Measurements from ENCODE around the gene PPME1. TPM values are rescaled to one million over a fixed set of nuclear protein-coding genes. Genes with fewer than 3 reads are reported as not detected.

PPME1 gene
- total RNA-seq, 1 experiment from 2014 or later, result 98.3 TPM

GRCh38 chr11:74142624-74143023 lies 28.5 kb upstream of the PPME1 start:
- Histone ChIP-seq H3K27ac (ENCODE audit: low read depth, low read length, poor library complexity, severe bottlenecking) (no peak overlapping the region), H3K27me3 (replicated peaks; ENCODE audit: insufficient read depth, low read depth, low read length, poor library complexity) (no peaks in the 10 kb centered on the region), H3K36me3 (ENCODE audit: insufficient read depth, low read length, poor library complexity, severe bottlenecking) (peaks cover 3% of the 10 kb centered on the region), H3K4me3 (ENCODE audit: low read depth, low read length, poor library complexity, severe bottlenecking) (no peak overlapping the region), H3K4me1 (ENCODE audit: insufficient read depth, low read length, poor library complexity, severe bottlenecking) (peaks cover 20% of the 10 kb centered on the region), H3K9me3 (ENCODE audit: low read depth, low read length, poor library complexity, severe bottlenecking) (no peaks in the 10 kb centered on the region)
- ChIA-PET CTCF (no interaction called here), POLR2A (ENCODE audit: low non-redundant PET) (no interaction called here)
- TF ChIP-seq EZH2 (IDR thresholded peaks at IDR 0.05; ENCODE audit: borderline replicate concordance, low read depth, low read length, poor library complexity, severe bottlenecking) (no peak), CTCF (conservative IDR thresholded peaks at IDR 0.05; ENCODE audit: low read depth, low read length) (no peak)
- intact Hi-C loops (cut with micrococcal nuclease; ENCODE audit: unreplicated experiment), result no loop called here
- BruUV-seq (replicated peaks), result no TSS peak
- DNase-seq (ENCODE audit: low spot score), result no peak

GRCh38 chr11:74144592-74144991 lies 26.5 kb upstream of the PPME1 start:
- Histone ChIP-seq H3K27ac (ENCODE audit: low read depth, low read length, poor library complexity, severe bottlenecking) (no peak overlapping the region), H3K4me3 (ENCODE audit: low read depth, low read length, poor library complexity, severe bottlenecking) (no peak overlapping the region), H3K4me1 (ENCODE audit: insufficient read depth, low read length, poor library complexity, severe bottlenecking) (peaks cover 7% of the 10 kb centered on the region), H3K9me3 (ENCODE audit: low read depth, low read length, poor library complexity, severe bottlenecking) (no peaks in the 10 kb centered on the region), H3K27me3 (replicated peaks; ENCODE audit: insufficient read depth, low read depth, low read length, poor library complexity) (no peaks in the 10 kb centered on the region), H3K36me3 (ENCODE audit: insufficient read depth, low read length, poor library complexity, severe bottlenecking) (no peaks in the 10 kb centered on the region)
- BruUV-seq (replicated peaks), result no TSS peak
- POLR2A ChIA-PET (ENCODE audit: low non-redundant PET), result no interaction called here
- no peak for DNase-seq (ENCODE audit: low spot score)
- TF ChIP-seq CTCF (conservative IDR thresholded peaks at IDR 0.05; ENCODE audit: low read depth, low read length) (no peak), EZH2 (IDR thresholded peaks at IDR 0.05; ENCODE audit: borderline replicate concordance, low read depth, low read length, poor library complexity, severe bottlenecking) (no peak)
- intact Hi-C loops (cut with micrococcal nuclease; ENCODE audit: unreplicated experiment), result no loop called here
- CTCF ChIA-PET, result no interaction called here

GRCh38 chr11:74147199-74147929 lies 23.7 kb upstream of the PPME1 start:
- no peak for DNase-seq (ENCODE audit: low spot score)
- no peak overlapping the region for H3K4me3 ChIP-seq (ENCODE audit: low read depth, low read length, poor library complexity, severe bottlenecking)
- TF ChIP-seq CTCF (conservative IDR thresholded peaks at IDR 0.05; ENCODE audit: low read depth, low read length), result no peak
- TF ChIP-seq EZH2 (IDR thresholded peaks at IDR 0.05; ENCODE audit: borderline replicate concordance, low read depth, low read length, poor library complexity, severe bottlenecking), result no peak
- intact Hi-C loops (cut with micrococcal nuclease; ENCODE audit: unreplicated experiment), result no loop called here
- no peaks in the 10 kb centered on the region for H3K27me3 ChIP-seq (replicated peaks; ENCODE audit: insufficient read depth, low read depth, low read length, poor library complexity)
- POLR2A ChIA-PET (ENCODE audit: low non-redundant PET), result no interaction called here
- H3K9me3 ChIP-seq (ENCODE audit: low read depth, low read length, poor library complexity, severe bottlenecking), result no peaks in the 10 kb centered on the region
- CTCF ChIA-PET, result no interaction called here
- peaks cover 3% of the 10 kb centered on the region for H3K4me1 ChIP-seq (ENCODE audit: insufficient read depth, low read length, poor library complexity, severe bottlenecking)
- BruUV-seq (replicated peaks), result no TSS peak
- H3K27ac ChIP-seq (ENCODE audit: low read depth, low read length, poor library complexity, severe bottlenecking), result no peak overlapping the region
- no peaks in the 10 kb centered on the region for H3K36me3 ChIP-seq (ENCODE audit: insufficient read depth, low read length, poor library complexity, severe bottlenecking)

All from A673 (cell line).